IMR-90 (cell line): ENCODE data around the gene RERE. TPM values are rescaled to one million over a fixed set of nuclear protein-coding genes. Genes with fewer than 3 reads are reported as not detected.

Experiments used
- ATAC-seq: fragments of 200-7000 bp; cut with Tn5 transposase; 2 replicates; pipeline ENCODE4 v1.9.1; 2020; ENCODE audit warnings: low read depth, mild to moderate bottlenecking, moderate library complexity
- BruUV-seq: library from RNA; stranded (reverse); fragments of 400-500 nt; replicated peaks from 2 replicates; lab custom pipeline; 2021; lab: Mats Ljungman, UMichigan
- CTCF ChIA-PET: fragments of 300-600 bp; formaldehyde crosslinking; extraction: SDS; loops from one replicate; lab custom pipeline; 2021; ENCODE audit warnings: antibody characterized with exemption; lab: Yijun Ruan, JAX
- POLR2A ChIA-PET: fragments of 300-600 bp; sonication (Branson Sonifier 250); formaldehyde crosslinking; loops from one replicate; lab custom pipeline; 2022; ENCODE audit warnings: antibody characterized with exemption; ENCODE audit not compliant: unreplicated experiment; lab: Charles Lee
- DNase-seq: peaks from one replicate; pipeline ENCODE4 v3.0.0; 2013
- H2AFZ ChIP-seq: replicated peaks from 2 replicates; pipeline ENCODE3; 2013; ENCODE audit warnings: low read length, mild to moderate bottlenecking; ENCODE audit not compliant: poor library complexity
- H2AK5ac ChIP-seq: 2 replicates; pipeline ENCODE4 v1.6.1; 2013; ENCODE audit warnings: low read depth, low read length, inconsistent platforms
- H2AK9ac ChIP-seq: replicated peaks from 2 replicates; pipeline ENCODE3; 2013; ENCODE audit warnings: mild to moderate bottlenecking, low read depth, low read length, moderate library complexity; ENCODE audit not compliant: poor library complexity
- H2BK120ac ChIP-seq: 2 replicates; pipeline ENCODE4 v1.6.1; 2013; ENCODE audit warnings: low read depth, low read length, inconsistent platforms
- H2BK15ac ChIP-seq: 3 replicates; pipeline ENCODE4 v1.6.1; 2013; ENCODE audit warnings: low read depth, low read length, inconsistent platforms
- H2BK20ac ChIP-seq: 2 replicates; pipeline ENCODE4 v1.6.1; 2013; ENCODE audit warnings: low read depth, mild to moderate bottlenecking, inconsistent platforms, low read length, moderate library complexity
- H2BK5ac ChIP-seq: 2 replicates; pipeline ENCODE4 v1.6.1; 2013; ENCODE audit warnings: mild to moderate bottlenecking, low read depth, low read length, inconsistent platforms; ENCODE audit not compliant: poor library complexity, severe bottlenecking
- H3K14ac ChIP-seq: replicated peaks from 2 replicates; pipeline ENCODE4 v1.6.1; 2013; ENCODE audit warnings: low read depth, low read length, inconsistent platforms
- H3K18ac ChIP-seq: 2 replicates; pipeline ENCODE4 v1.6.1; 2013; ENCODE audit warnings: low read depth, low read length, control low read depth
- H3K23ac ChIP-seq: 2 replicates; pipeline ENCODE4 v1.6.1; 2013; ENCODE audit warnings: low read depth, low read length, inconsistent platforms
- H3K27ac ChIP-seq: 2 replicates; pipeline ENCODE4 v1.5.1; 2013; ENCODE audit warnings: mild to moderate bottlenecking, control low read depth, low read length; ENCODE audit not compliant: insufficient read depth
- H3K27me3 ChIP-seq: 2 replicates; pipeline ENCODE4 v1.6.1; 2013; ENCODE audit warnings: low read length; ENCODE audit not compliant: control insufficient read depth, insufficient read depth
- H3K36me3 ChIP-seq: 2 replicates; pipeline ENCODE4 v1.6.1; 2013; ENCODE audit warnings: low read length, mixed read lengths; ENCODE audit not compliant: control insufficient read depth, insufficient read depth
- H3K4ac ChIP-seq: 2 replicates; pipeline ENCODE4 v1.6.1; 2013; ENCODE audit warnings: low read depth, low read length, inconsistent platforms
- H3K4me1 ChIP-seq: 2 replicates; pipeline ENCODE4 v1.6.1; 2013; ENCODE audit warnings: low read length, mixed read lengths; ENCODE audit not compliant: control insufficient read depth, insufficient read depth
- H3K4me2 ChIP-seq: 2 replicates; pipeline ENCODE4 v1.6.1; 2013; ENCODE audit warnings: low read depth, mild to moderate bottlenecking, control low read depth, low read length, moderate library complexity
- H3K4me3 ChIP-seq: 2 replicates; pipeline ENCODE4 v1.5.1; 2013; ENCODE audit warnings: low read depth, mild to moderate bottlenecking, control low read depth, low read length, moderate library complexity; ENCODE audit not compliant: insufficient read depth
- H3K56ac ChIP-seq: 2 replicates; pipeline ENCODE4 v1.6.1; 2013; ENCODE audit warnings: low read length, inconsistent platforms; ENCODE audit not compliant: insufficient read depth; ENCODE audit errors: extremely low read depth
- H3K79me1 ChIP-seq, 2 experiments: 2 replicates each; pipeline ENCODE4 v1.6.1; 2013; ENCODE audit warnings: low read length in 2 of 2, inconsistent platforms in 1 of 2, low read depth in 1 of 2
- H3K9ac ChIP-seq: 2 replicates; pipeline ENCODE4 v1.6.1; 2013; ENCODE audit warnings: low read depth, low read length, control low read depth
- H3K9me1 ChIP-seq: 2 replicates; pipeline ENCODE4 v1.6.1; 2013; ENCODE audit warnings: low read length, inconsistent platforms; ENCODE audit not compliant: insufficient read depth
- H3K9me3 ChIP-seq: 2 replicates; pipeline ENCODE4 v1.6.1; 2013; ENCODE audit warnings: low read length; ENCODE audit not compliant: control insufficient read depth, insufficient read depth
- H4K20me1 ChIP-seq: 2 replicates; pipeline ENCODE4 v1.6.1; 2013; ENCODE audit warnings: low read length, inconsistent platforms; ENCODE audit not compliant: insufficient read depth
- H4K5ac ChIP-seq: 2 replicates; pipeline ENCODE4 v1.6.1; 2013; ENCODE audit warnings: mild to moderate bottlenecking, low read depth, low read length, control low read depth
- H4K8ac ChIP-seq, 2 experiments: 2 replicates each; pipeline ENCODE4 v1.6.1; 2013; ENCODE audit warnings: low read depth in 2 of 2, low read length in 2 of 2, control low read depth in 1 of 2, inconsistent platforms in 1 of 2
- H4K91ac ChIP-seq: 2 replicates; pipeline ENCODE4 v1.6.1; 2013; ENCODE audit warnings: low read depth, low read length, inconsistent platforms; ENCODE audit not compliant: insufficient read depth
- BHLHE40 ChIP-seq: fragments of 150-350 bp; IDR thresholded peaks from 2 replicates; pipeline ENCODE4 v1.6.1; 2016; ENCODE audit warnings: mild to moderate bottlenecking, low read depth, low read length
- CEBPB ChIP-seq: IDR thresholded peaks from 2 replicates; pipeline ENCODE4 v1.6.1; 2012; ENCODE audit warnings: low read depth, low read length, improper control_type of control experiment
- CHD1 ChIP-seq: IDR thresholded peaks from 2 replicates; pipeline ENCODE4 v1.6.1; 2012; ENCODE audit warnings: low read depth, low read length, improper control_type of control experiment
- CTCF ChIP-seq: conservative IDR thresholded peaks from 2 replicates; pipeline ENCODE4 v1.5.1; 2012; ENCODE audit warnings: mild to moderate bottlenecking, low read depth, low read length, improper control_type of control experiment
- FOS ChIP-seq: fragments of 150-350 bp; IDR thresholded peaks from 2 replicates; pipeline ENCODE4 v1.6.1; 2016; ENCODE audit warnings: low read depth, low read length
- MAFK ChIP-seq: IDR thresholded peaks from 2 replicates; pipeline ENCODE4 v1.6.1; 2012; ENCODE audit warnings: low read depth, low read length, improper control_type of control experiment
- MAZ ChIP-seq: IDR thresholded peaks from 2 replicates; pipeline ENCODE4 v1.6.1; 2012; ENCODE audit warnings: low read depth, mild to moderate bottlenecking, low read length, improper control_type of control experiment, moderate library complexity, borderline replicate concordance
- MXI1 ChIP-seq: IDR thresholded peaks from 2 replicates; pipeline ENCODE4 v1.6.1; 2012; ENCODE audit warnings: low read depth, mild to moderate bottlenecking, low read length, moderate library complexity, borderline replicate concordance
- NFE2L2 ChIP-seq: fragments of 150-350 bp; IDR thresholded peaks from 2 replicates; pipeline ENCODE4 v1.6.1; 2016; ENCODE audit warnings: low read depth, mild to moderate bottlenecking, low read length
- POLR2A ChIP-seq: IDR thresholded peaks from 2 replicates; pipeline ENCODE4 v1.6.1; 2012; ENCODE audit warnings: mild to moderate bottlenecking, low read depth, low read length
- RAD21 ChIP-seq: IDR thresholded peaks from 2 replicates; pipeline ENCODE4 v1.6.1; 2012; ENCODE audit warnings: low read length, improper control_type of control experiment
- RCOR1 ChIP-seq: IDR thresholded peaks from 2 replicates; pipeline ENCODE4 v1.6.1; 2012; ENCODE audit warnings: mild to moderate bottlenecking, low read length, improper control_type of control experiment; ENCODE audit not compliant: insufficient replicate concordance
- RFX5 ChIP-seq: IDR thresholded peaks from 2 replicates; pipeline ENCODE4 v1.8.0; 2012; ENCODE audit warnings: low read depth, mild to moderate bottlenecking, low read length, moderate library complexity
- SMC3 ChIP-seq: fragments of 150-350 bp; IDR thresholded peaks from 2 replicates; pipeline ENCODE4 v1.6.1; 2016; ENCODE audit warnings: low read depth, mild to moderate bottlenecking, antibody characterized with exemption, low read length, moderate library complexity
- USF2 ChIP-seq: fragments of 150-350 bp; IDR thresholded peaks from 2 replicates; pipeline ENCODE4 v1.6.1; 2017; ENCODE audit warnings: mild to moderate bottlenecking, antibody characterized with exemption, low read length, low read depth
- WGBS, 2 experiments: methylation state at CpG; one replicate each; pipeline versions ENCODE4 v1.1.5 to v1.1.7; 2013; ENCODE audit warnings: missing lambda C conversion rate in 2 of 2; ENCODE audit not compliant: insufficient read length in 1 of 2; ENCODE audit errors: extremely low coverage in 2 of 2; 5-methylcytosine and 5-hydroxymethylcytosine counted together
- dilution Hi-C: fragments of 300-500 bp; cut with HindIII; formaldehyde crosslinking; loops from one replicate; pipeline ENCODE4 v1.14.3; 2018; ENCODE audit warnings: low sequenced_read_pairs; ENCODE audit not compliant: unreplicated experiment
- in situ Hi-C: fragments of 300-500 bp; cut with MboI; formaldehyde crosslinking; loops from 3 replicates; pipeline ENCODE4 v1.14.3; 2019; ENCODE audit warnings: low sequenced_read_pairs, inconsistent platforms, mixed read lengths
- intact Hi-C: fragments of 100-400 bp; cut with micrococcal nuclease; formaldehyde crosslinking; loops from 2 replicates; pipeline ENCODE4 v1.10.0; 2022
- polyA plus RNA-seq, 3 experiments: library from polyadenylated mRNA; depleted of rRNA; stranded (reverse); fragments of >200 nt; gene quantifications; 2 replicates each; pipeline ENCODE4 v1.2.3, GENCODE V29; 2012; ENCODE audit warnings: low replicate concordance in 1 of 3
- total RNA-seq: library from RNA; depleted of rRNA; stranded (reverse); fragments of >200 nt; gene quantifications from 2 replicates; pipeline ENCODE4 v1.2.3, GENCODE V29; 2012

RERE gene
- total and polyA plus RNA-seq, 2 of the 4 experiments (the other 2 are of a cell fraction): 11.5 to 25.1 TPM

DNA sequence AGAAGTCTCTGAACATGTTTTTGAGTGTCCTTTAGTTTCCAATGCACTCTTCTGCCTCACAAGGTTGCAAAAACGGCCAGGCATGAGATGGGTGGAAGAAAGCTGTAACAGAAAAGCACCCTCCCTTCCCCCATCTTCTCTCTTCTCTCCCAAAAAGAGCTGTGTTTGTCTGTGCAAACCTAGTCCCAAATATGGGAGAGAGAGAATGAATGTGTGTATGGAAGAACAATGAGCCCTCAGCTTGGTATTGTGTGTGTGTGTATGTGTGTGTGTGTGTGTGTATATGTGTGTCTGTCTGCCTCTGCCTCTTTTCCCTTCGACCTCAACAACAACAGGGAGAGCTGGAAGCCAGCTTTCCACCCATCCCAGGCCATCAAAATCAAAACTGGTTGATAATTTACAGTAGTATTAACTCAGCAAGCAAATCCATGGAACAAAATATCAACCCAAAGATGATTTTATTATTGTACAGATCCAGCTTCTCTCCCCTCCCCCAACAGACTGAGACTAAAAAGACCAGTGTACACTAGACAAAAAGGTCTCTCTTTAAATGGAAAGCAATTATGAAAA, 1.8 kb downstream of the RERE start:
- H3K4me3 ChIP-seq: peak overlapping the region; percentile 82
- no peak overlapping the region for H3K18ac ChIP-seq
- H2BK15ac ChIP-seq: peak overlapping the region; percentile 76; the same call in 2 of the 3 replicates
- no CpG with 5 or more reads among the region's 2 CpGs for WGBS, 2 experiments
- no peaks in the 10 kb centered on the region for H3K36me3 ChIP-seq
- peaks cover 2% of the 10 kb centered on the region; the same call in 1 of the 2 replicates for H3K9me1 ChIP-seq
- intact Hi-C loops (loop anchor here (5.0 to 10.0 kb wide), 4 partner anchors 38 to 351 kb away; no protein-coding TSS in a partner anchor), dilution Hi-C loops (no loop called here), in situ Hi-C loops (no loop called here)
- no peaks in the 10 kb centered on the region for H3K9me3 ChIP-seq
- H3K23ac ChIP-seq: peak overlapping the region; percentile 79
- peak overlapping the region; percentile 34 for H3K4ac ChIP-seq
- H2AK5ac ChIP-seq: peak overlapping the region; percentile 84
- peaks cover 9% of the 10 kb centered on the region for H3K4me1 ChIP-seq
- POLR2A ChIA-PET: no interaction called here
- peak overlapping the region; percentile 55; the same call in 1 of the 2 replicates for H4K91ac ChIP-seq
- DNase-seq (no peak), ATAC-seq (no peak)
- CTCF ChIA-PET: interaction anchor here (1.3 to 2.0 kb wide), 2 partner anchors 33 to 89 kb away, joined by 4 to 6 read pairs; no protein-coding TSS in a partner anchor
- peak overlapping the region; percentile 24 for H3K14ac ChIP-seq
- H3K27me3 ChIP-seq: no peaks in the 10 kb centered on the region
- H4K5ac ChIP-seq: no peak overlapping the region
- H3K4me2 ChIP-seq: peak overlapping the region; percentile 92
- no peak overlapping the region for H3K56ac ChIP-seq
- peak overlapping the region; percentile 43 to 75; a peak in 2 of 4 replicates for H4K8ac ChIP-seq
- H2AK9ac ChIP-seq: no peak overlapping the region
- no TSS peak for BruUV-seq
- H3K79me1 ChIP-seq: peaks cover 20 to 44% of the 10 kb centered on the region in 2 experiments
- H4K20me1 ChIP-seq: peaks cover 27% of the 10 kb centered on the region; the same call in 1 of the 2 replicates
- peak overlapping the region; percentile 44 for H2AFZ ChIP-seq
- peak overlapping the region; percentile 83 for H2BK5ac ChIP-seq
- H3K27ac ChIP-seq: peak overlapping the region; percentile 46; the same call in 1 of the 2 replicates
- no peak overlapping the region for H2BK20ac ChIP-seq
- H3K9ac ChIP-seq: peak overlapping the region; percentile 47
- 0 out of 2 replicates have a peak overlapping the region, but pooled peaks have one; percentile 5 for H2BK120ac ChIP-seq
- no peak for TF ChIP-seq MAZ
- TF ChIP-seq MXI1: no peak
- no peak for TF ChIP-seq FOS
- no peak for TF ChIP-seq CHD1
- TF ChIP-seq NFE2L2: no peak
- TF ChIP-seq SMC3: no peak
- TF ChIP-seq CEBPB: no peak
- no peak for TF ChIP-seq BHLHE40
- TF ChIP-seq RFX5: no peak
- TF ChIP-seq CTCF: no peak
- TF ChIP-seq RCOR1: no peak
- no peak for TF ChIP-seq POLR2A
- TF ChIP-seq RAD21: no peak
- no peak for TF ChIP-seq USF2
- TF ChIP-seq MAFK: no peak
